Stimulated activated CD4-positive, alpha-beta T cell treated with anti-CD3 and anti-CD28 coated beads, TNF-alpha, amount 100 ng/mL, for 1 hour (primary cell): ENCODE results near the gene ANKDD1A.
A peak's percentile ranks its signal among the peaks of the same experiment; 100 is the strongest.

Source experiments
- DNase-seq, 3 donors: peaks; one replicate each; pipeline ENCODE4 v3.0.0-alpha.2; 2020; ENCODE audit warnings: low read depth in 3 of 3, low spot score in 1 of 3

Gene ANKDD1A

DNA sequence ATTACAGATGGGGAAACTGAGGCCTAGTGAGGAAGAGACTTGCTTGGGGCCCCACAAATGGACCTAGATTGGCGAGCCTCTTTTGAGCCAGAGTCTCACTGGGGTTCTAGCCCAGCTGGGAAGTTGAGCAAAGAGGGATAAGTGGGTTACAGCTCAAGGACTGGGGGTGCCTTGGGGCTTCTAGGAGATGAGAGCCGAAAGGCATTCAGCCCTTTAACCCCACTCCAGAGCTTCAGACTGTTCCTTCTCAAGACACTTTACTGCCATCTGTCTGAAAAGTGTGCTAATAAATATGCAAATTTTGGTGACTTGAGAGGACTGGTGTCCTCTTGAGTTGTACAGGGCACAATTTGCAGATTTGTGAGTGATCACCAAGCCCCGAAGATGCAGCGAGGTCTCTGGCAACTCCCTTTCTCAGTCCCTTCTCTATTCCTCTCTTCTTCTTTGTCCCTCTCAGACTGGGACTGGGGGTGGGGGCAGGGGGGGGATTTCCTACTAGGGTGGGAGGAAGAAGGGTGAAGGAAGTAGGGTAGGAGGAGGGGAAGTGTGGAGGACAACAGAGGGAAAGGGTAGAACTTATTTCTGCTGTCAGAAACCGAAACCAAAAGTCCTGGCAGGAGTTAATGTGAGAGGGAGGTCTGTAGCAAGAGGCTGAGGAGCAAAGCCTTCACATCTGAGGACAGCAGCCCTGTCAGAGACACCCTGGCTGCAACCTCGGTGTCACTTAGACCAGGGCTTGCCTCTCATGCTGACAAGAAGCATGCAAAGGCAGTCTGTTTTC lies 16.2 kb upstream of the ANKDD1A start:
- peak in 1 of 3 donors; percentile 18 for DNase-seq

DNA sequence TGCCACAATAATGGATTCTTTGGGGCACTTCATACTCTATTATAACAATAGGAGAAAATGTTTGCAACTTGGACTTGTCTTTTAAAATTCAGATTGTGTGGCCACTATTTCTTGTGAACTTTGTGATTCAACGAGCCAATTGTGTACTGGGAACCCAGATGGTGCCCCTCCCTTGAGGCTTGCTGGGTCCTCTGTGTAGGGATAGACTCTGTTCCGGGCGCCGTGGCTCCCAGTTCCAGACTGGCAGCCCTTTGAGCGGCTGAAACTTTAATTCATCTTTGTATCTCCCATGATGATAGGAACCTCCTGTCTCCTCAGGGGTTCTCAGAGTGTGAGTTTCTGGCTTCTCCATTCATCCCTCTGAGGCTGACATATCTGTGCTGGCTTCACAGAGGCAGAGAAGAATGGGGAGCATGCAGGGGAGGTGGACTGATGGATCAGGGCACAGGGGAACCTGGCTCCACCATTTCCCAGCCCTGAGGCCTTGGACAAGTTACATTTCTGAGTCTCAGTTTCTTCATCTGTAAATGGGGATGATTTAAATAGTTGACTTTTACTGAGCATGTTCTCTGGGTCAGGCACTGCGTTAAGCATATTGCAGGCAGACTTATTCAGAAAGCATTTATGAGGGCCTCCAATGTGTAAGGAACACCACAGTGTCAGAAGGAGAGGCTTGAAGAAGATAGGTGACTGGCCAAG lies 15.2 kb upstream of the ANKDD1A start:
- no peak for DNase-seq

DNA sequence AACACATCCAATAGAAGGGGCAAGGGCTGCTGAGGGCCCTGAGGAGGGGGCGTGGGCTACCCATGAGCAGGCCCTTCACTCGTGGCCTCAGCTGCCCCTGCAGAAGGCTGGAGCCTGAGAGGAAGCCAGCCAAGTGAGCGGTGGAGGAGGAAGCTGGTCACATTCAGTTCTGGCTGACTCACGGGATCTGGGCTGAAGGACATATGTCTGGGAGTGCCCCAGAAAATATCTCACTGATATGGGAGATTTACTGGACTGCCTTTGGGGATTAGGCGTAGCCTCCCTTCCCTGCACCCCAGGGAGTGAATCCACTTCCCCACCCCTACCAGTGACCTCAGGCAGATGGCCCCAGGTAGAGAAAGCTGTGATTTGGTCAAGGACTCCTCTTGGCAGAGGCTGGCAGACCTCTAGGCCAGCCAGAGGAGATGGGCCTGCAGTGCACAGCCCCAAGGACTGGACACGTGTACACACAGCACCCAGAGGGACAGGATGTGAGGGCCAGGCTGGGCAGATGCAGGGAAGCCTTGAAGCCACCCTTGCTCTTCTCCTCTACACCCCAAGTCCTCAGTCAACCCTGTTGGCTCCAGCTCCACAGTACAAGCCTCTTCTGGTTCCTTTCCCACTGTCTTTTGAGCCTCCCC lies 14.2 kb upstream of the ANKDD1A start:
- DNase-seq, result no peak

DNA sequence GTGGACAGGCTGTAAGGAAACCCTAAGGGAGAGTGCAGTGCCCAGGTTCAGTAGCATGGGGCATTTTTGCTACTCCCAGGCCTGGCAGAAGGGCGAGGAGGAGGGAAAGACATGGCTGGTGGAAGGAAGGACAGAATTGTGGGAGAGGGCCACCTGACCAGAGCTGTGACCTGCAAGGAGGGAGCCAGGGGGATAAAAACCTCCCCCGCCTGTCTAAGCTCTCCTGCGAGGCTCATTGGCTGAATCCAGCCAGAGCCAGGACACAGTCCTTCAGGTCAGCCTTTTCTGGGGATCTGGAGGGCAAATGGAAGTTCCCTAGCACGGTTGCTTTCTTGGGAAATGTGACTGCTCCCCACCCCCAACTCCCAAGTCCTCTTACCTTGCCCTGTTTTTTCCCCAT lies 13.3 kb upstream of the ANKDD1A start:
- no peak for DNase-seq

DNA sequence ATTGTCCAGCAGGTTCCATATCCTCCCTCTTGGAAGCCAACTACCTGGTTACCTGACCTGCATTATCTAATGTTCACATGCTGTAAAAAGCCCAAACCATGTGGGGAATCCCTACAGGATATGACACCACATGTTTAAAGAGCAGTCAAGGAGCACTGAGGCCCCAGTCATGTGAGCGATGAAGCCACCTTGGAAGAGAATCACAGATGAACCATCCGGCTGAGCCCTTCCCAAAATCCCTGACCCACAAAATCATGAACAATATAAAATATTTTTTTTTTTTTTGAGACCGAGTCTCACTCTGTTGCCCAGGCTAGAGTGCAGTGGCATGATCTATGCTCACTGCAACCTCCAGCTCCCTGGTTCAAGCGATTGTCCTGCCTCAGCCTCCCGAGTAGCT lies 10.6 kb upstream of the ANKDD1A start:
- no peak for DNase-seq

DNA sequence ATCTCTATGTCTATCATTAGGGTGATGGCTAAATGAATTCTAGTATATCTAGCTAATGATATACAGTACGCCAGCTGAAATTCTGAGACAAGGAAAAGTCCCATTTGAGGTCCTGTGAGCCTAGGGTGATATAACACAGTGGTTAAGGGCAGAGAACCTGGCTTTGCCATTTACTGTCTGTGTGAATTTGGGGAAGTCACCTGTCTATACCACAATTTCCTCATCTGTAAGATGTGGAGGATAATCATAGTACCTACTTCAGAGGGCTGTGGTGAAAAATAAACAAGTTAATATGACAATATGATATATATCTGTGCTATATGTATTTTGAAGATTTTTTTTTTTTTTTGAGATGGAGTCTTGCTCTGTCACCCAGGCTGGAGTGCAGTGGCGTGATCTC lies 9.8 kb upstream of the ANKDD1A start:
- no peak for DNase-seq

DNA sequence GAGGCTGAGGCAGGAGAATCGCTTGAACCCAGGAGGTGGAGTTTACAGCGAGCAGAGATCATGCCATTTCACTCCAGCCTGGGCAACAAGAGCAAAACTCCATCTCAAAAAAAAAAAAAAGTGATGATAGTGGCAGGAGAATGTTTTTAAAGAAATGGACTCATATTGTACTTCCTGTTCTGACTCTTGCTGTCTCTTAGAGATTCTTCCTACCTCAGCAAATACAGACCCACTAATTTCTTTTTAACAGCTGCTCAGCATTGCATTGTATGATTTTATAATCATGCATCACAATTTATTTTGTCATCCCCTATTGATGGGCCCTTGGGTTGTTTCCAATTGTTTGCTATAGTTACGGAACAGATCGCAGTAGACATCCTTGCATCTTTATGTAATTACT lies 8.8 kb upstream of the ANKDD1A start:
- DNase-seq, result no peak

DNA sequence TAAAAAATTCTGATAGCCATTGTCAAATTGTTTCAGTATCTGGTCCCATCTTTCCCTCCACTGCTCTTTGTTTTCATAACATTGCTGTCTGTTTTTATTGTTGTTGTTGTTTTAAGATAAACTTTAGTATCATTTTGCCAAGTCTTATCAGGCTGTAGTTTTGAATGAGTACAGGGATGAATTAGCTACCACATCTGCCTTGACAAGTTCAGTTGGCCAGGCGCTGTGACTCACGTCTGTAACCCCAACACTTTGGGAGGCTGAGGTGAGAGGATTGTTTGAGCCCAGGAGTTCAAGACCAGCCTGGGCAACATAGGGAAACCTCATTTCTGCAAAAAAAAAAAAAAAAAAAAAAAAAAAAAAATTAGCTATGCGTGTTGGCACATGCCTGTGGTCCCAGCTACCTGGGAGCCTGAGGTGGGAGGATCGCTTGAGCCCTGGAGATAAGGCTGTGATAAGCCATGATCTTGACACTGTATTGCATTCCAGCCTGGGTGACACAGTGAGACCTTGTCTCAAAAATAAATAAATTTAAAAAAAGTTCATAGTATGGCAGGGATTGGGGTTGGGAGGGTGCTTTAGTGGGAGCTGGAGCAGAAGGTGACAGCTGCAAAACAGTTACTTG lies 8.3 kb upstream of the ANKDD1A start:
- DNase-seq, result no peak

DNA sequence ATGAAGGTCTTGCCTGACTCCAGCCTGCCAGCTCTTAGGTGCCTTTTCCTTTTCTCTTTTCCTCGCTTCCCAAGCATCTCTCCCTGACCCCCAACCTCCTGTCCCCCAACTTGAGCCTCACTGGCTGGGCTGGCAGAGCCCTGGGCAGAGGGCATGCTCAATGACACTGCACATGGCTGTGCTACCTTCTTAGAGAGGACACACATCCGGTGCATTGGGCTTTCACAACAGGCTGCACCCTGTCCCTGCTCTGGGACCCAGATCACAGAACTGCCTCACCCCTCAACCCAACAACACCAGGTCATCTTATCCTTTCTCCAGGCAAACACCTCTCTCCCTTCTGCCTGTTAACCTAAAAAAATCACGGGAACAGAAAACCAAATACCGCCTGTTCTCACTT lies 7.5 kb upstream of the ANKDD1A start:
- no peak for DNase-seq

DNA sequence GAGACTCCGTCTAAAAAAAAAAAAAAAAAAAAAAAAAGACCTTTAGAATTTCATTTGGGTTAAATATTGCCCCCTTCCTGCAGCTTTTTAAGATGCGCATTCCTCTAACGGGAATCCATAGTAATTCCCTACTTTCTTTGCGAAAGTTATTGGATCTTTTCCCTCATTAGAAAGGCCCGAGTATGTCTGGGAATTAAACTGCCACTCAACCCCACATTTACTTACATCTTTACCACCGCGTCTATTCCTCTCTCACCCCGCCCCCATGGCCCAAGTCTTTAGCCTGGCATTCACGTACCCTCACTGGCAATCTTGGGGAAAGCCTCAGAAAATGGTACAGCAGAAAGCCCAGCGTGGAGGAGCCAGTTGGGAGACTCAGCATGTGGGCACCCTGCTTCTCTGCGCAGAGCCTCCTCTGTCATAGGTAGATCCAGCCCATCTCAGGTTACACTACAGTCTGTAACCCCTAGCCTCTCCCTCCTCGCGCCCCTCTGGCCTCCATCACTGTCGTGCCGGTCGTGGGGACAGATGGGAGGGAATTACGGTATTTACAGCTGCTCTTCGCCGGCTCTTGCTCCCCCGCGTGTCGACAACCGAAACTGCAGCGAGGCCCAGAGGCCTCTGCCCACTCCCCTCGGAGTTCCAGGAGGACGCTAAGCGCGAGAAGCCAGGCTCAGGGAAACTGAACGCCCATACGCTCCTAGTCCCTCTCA lies 6.4 kb upstream of the ANKDD1A start:
- DNase-seq, result peak; percentile 38 to 74 (median 59)

DNA sequence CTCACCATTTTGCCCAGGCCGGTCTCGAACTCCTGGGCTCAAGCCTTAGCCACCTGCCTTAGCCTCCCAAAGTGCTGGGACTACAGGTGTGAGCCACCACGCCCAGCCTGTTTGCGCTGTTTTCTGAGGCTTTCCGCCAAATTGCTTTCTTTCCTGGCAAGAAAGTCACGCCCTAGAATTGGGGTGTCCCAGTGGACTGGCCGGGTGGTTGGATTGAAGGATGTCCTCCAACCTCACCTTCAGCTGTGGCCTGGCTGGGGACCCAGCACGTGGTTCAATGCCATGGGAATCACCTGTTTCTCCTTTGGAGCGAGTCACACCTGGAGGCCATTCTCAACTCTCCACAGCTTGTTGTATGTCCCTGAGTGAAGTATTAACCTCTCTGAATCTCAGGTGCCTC lies 5.8 kb upstream of the ANKDD1A start:
- DNase-seq, result no peak

DNA sequence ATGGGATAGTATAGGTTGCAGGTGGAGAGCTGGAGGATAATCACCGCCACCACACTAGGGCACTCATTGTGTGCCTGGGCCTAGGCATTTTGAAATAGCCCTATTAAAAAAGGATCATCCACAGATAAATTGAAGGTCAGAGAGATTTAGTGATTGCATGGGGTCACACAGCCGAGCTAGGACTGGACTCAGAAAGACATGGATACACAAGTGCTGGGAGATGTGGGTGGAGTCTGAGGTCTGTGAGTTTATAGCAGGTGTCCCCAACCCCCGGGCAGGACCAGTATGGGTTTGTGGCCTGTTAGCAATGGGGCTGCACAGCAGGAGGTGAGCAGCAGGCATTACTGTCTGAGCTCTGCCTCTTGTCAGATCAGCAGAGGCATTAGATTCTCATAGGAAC lies 5.3 kb upstream of the ANKDD1A start:
- DNase-seq, result no peak

DNA sequence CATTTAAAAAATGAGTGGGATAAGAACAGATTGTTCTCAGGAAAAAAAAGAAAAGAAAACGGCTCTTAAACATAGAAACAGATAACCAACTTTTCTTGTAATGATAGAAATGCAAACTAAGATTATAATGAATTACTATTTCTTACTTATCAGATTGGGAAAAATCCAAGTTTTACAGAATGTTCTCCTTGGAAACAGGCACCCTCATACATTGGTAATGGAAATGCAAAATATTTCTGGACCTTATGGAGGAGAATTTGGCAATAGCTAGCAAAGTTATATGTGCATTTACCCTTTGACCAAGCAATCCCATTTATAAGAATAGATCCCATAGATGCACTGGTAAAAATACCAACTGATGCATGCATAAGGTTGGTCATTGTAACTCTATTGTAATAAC lies 3.7 kb upstream of the ANKDD1A start:
- no peak for DNase-seq

DNA sequence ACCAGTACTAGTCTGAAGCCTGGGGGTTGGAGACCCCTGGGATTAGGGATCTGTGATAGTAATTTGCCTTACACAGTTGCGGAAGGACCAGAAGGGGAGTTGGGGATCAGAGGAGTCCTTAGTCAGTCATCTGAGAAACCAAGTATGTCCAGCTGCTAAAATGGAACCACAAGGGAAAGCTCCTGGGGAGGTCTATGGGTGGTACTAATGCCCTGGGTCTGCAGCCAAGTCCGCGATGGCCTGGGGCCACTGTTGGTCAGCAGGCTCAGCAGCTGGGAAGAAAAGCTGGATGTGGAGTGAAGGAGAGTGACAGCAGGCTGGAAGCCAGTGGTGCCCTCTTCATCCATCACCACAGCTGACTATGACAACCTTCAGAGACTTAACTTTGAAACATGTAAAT lies 2.2 kb upstream of the ANKDD1A start:
- no peak for DNase-seq

DNA sequence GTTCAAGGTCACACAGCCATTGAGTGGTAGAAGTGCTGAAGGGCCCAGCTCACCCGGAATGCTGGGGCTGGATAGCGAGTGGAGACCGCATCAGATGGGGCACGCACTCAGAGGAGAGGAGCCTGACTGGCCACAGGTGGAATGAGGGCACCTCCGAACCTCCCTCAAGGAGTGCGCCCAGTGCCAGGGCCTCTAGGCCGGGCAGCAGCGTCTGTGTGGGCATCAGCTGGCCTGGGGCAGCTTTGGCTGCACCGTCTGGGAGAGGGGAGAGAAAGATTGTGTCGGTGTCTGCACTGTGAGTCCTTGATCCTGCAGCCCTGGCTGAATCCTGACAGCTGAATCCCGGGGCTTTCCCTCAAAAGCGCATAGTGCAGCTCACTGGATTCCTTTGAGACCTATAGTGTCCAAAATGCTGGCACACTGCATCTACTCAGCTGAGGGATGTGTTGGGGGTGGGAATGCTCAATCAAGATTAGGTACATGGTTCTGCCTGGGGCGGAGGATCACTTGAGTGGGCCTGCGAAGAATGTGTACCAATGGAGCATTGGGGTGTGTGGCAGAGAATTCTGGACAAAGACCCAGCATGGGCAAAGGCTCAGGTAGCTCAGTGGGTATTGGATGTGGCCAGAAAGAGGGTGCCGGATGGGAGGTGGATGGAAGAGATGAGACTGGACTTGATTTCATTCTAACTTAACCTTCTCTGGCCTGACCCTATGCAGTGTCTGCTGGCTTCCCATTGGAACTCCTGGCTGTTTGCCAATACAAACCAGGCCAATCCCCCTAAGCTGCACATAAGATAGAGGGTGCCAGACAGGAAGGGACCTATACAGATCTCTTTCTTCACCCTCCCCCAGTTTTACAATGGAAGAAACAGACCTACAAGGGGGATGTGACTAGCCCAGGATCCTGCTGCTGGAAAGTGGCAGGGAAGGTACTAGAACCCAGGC lies 950 bp downstream of the ANKDD1A start:
- DNase-seq, result no peak

DNA sequence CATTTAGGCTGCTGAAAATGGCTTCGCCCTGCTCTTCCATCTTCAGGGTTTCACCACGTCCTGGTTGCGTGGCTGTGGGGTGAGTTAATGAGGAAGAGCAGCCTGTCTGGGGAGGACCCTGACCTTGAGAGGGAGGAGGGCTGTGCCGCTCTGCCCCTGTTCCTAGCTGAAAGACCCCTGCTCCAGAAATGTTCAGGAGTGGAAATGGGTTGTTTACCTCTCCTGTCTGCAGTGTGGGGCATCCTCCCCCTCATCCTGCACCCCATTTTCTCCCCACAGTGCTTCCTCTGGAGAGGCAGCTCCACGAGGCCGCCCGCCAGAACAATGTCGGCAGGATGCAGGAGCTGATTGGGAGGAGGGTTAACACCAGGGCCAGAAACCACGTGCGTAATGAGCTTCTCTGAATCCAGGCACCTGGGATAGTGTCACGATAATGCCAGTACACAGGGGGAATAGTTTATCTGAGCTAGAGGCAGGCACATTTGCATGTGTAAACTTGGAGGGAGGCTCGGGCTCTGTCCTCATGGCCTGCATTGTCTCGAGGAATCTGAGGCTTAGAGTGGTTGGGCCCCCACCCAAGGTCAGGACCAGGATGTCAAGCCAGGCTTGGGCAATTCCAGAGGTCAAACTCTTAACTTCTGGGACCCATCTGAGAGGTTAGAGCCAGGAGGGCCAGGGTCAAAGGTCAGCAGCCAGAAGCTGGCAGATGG lies 4.0 kb downstream of the ANKDD1A start:
- no peak for DNase-seq

DNA sequence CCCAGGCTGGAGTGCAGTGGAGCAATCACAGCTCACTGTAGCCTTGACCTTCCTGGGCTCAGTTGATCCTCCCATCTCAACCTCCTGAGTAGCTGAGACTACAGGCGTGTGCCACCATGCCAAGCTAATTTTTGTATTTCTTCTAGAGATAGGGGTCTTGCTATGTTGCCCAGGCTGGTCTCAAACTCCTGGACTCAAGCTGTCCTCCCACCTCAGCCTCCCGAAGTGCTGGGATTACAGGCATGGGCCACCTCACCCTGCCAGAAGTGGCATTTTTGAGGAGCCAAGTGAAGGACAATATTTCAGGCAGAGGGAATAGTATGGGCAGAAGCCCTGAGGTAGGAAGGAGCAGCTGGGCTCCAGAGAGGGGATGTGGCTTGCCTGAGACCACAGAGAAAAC lies 4.7 kb downstream of the ANKDD1A start:
- DNase-seq, result no peak

DNA sequence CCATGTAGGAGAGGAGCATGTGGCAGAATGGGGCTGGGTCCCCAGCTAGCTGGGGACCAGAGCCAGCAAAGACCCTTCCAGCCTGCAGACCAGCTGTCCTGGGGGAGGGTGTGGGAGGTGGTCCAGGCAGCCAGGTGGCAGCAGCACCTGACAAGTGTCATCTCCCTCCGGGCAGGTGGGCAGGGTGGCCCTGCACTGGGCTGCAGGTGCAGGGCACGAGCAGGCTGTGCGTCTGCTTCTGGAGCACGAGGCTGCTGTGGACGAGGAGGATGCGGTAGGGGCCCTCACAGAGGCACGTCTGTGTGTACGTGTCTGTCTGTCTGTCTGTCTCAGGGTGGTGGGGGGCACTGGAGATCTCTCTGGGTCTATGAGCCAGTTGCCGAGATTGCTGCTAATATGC lies 5.5 kb downstream of the ANKDD1A start:
- DNase-seq, result no peak

DNA sequence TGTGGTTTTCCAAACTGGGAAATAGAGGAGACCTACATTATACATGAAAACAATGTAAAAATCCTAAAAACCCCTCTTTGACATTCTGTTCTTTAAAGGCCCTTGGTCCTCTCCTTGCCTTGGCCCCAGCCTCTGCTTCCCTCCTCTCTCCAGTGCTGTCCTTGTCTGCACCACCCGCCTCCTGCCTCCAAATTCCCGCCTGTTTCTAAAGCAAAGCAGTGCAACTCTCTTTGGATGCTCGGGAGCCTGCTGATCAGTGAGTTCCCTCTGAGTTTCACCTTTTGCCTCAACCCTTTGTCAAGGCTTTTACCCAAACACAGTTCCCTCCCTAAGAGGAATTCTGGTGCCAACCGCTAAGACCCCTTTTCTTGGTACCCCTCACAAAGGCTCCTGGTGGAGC lies 8.0 kb downstream of the ANKDD1A start:
- DNase-seq, result no peak

DNA sequence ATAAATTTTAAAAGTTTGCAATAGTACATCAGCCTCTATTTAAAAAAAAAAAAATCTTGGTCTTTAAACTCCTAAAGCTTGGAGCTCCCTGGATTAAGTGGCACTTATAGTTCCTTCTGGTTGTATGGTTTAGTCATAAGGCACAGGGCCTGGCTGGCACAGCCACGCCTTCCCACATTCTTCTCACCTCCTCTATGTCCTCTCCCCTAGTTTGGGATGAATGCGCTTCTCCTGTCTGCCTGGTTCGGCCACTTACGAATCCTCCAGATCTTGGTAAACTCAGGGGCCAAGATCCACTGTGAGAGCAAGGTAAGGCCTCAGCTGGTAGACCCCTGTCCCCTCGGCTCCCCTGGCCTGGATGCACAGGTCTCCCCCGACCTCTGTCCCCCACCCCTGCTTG lies 10.0 kb downstream of the ANKDD1A start:
- DNase-seq, result no peak
